Upper lobe of left lung (tissue), 6 donors: ENCODE data around the gene ILK. TPM values are rescaled to one million over a fixed set of nuclear protein-coding genes. Genes with fewer than 3 reads are reported as not detected.

Experiments
- ATAC-seq, 2 donors: fragments of 200-7000 bp; cut with Tn5 transposase; one replicate each; pipeline ENCODE4 v1.9.1; 2022; ENCODE audit warnings: mild to moderate bottlenecking in 2 of 2, moderate library complexity in 2 of 2; ENCODE audit not compliant: low FRiP score in 2 of 2
- DNase-seq, 2 donors: peaks; one replicate each; pipeline ENCODE4 v3.0.0-alpha.2; 2019 to 2020
- H3K27ac ChIP-seq, 4 donors: fragments of 200-600 bp; sonication (generic); one replicate each; pipeline ENCODE4 v1.5.1; 2016 to 2019
- H3K27me3 ChIP-seq, 4 donors: fragments of 200-600 bp; sonication (generic); one replicate each; pipeline ENCODE4 v1.5.1; 2017 to 2019
- H3K36me3 ChIP-seq, 4 donors: fragments of 200-600 bp; sonication (generic); one replicate each; pipeline ENCODE4 v1.5.1; 2016 to 2019
- H3K4me1 ChIP-seq, 4 donors: fragments of 200-600 bp; sonication (generic); one replicate each; pipeline ENCODE4 v1.5.1; 2018 to 2019
- H3K4me3 ChIP-seq, 4 donors: fragments of 200-600 bp; sonication (generic); one replicate each; pipeline ENCODE4 v1.5.1; 2017 to 2019; ENCODE audit warnings: mild to moderate bottlenecking in 2 of 4, moderate library complexity in 1 of 4
- H3K9me3 ChIP-seq, 4 donors: fragments of 200-600 bp; sonication (generic); one replicate each; pipeline ENCODE4 v1.5.1; 2018 to 2019
- EP300 ChIP-seq, 4 donors: sonication (generic); formaldehyde crosslinking; IDR thresholded peaks; one replicate each; pipeline ENCODE4 v1.5.1; 2017; ENCODE audit warnings: antibody characterized with exemption in 4 of 4, control low read depth in 2 of 4
- POLR2A ChIP-seq, 4 donors: fragments of 450-650 bp; IDR thresholded peaks; one replicate each; pipeline ENCODE4 v1.5.1; 2016 to 2017; ENCODE audit warnings: antibody characterized with exemption in 4 of 4, mild to moderate bottlenecking in 2 of 4
- POLR2AphosphoS5 ChIP-seq, 2 donors: sonication (generic); formaldehyde crosslinking; IDR thresholded peaks; one replicate each; pipeline ENCODE4 v1.5.1; 2017; ENCODE audit warnings: antibody characterized with exemption in 2 of 2
- WGBS, 2 donors: methylation state at CpG; one replicate each; pipeline ENCODE4 v1.1.5; 2017 to 2018; 5-methylcytosine and 5-hydroxymethylcytosine counted together
- total RNA-seq, 6 donors: library from RNA; depleted of rRNA in 4 of 6; stranded (reverse); fragments of >200 nt in 4 of 6; gene quantifications; one replicate each; pipeline versions ENCODE4 v1.1.0 to v1.2.1, GENCODE V29; 2016 to 2021
- TF ChIP-seq, protein P1 (sequence below), 6 experiments: fragments of 450-650 bp in 4 of 6; fragments of 200-600 bp in 2 of 6; sonication (generic) in 2 of 6; IDR thresholded peaks; one replicate each; pipeline ENCODE4 v1.5.1; 2016 to 2019; ENCODE audit warnings: antibody characterized with exemption in 6 of 6
- donor health status: DM: no; HTN: no; CAD: no; lungs with moderate emphysema.
- donor health status: DM: no; HTN: yes; CAD: no; lungs with severe emphysema.

ILK gene
- total RNA-seq, 6 donors from 2014 or later, result 130 to 191 (median 146) TPM

GRCh38 chr11:6621711-6622211, 18.2 kb downstream of the ILK start:
- H3K4me1 ChIP-seq, result peaks cover 17 to 28% (median 26%) of the 10 kb centered on the region in 4 donors
- no peak for ATAC-seq
- no peak overlapping the region for H3K4me3 ChIP-seq
- TF ChIP-seq POLR2A (IDR thresholded peaks at IDR 0.05), result no peak
- DNase-seq, result peak; percentile 18 to 63
- H3K27me3 ChIP-seq, result no peaks in the 10 kb centered on the region
- peaks cover 0 to 41% (median 17%) of the 10 kb centered on the region in 4 donors for H3K36me3 ChIP-seq
- no peaks in the 10 kb centered on the region for H3K9me3 ChIP-seq
- no peak overlapping the region for H3K27ac ChIP-seq
- WGBS, 2 donors, result 86 to 91% methylated on average over 10 to 13 of the region's 16 CpGs

DNA sequence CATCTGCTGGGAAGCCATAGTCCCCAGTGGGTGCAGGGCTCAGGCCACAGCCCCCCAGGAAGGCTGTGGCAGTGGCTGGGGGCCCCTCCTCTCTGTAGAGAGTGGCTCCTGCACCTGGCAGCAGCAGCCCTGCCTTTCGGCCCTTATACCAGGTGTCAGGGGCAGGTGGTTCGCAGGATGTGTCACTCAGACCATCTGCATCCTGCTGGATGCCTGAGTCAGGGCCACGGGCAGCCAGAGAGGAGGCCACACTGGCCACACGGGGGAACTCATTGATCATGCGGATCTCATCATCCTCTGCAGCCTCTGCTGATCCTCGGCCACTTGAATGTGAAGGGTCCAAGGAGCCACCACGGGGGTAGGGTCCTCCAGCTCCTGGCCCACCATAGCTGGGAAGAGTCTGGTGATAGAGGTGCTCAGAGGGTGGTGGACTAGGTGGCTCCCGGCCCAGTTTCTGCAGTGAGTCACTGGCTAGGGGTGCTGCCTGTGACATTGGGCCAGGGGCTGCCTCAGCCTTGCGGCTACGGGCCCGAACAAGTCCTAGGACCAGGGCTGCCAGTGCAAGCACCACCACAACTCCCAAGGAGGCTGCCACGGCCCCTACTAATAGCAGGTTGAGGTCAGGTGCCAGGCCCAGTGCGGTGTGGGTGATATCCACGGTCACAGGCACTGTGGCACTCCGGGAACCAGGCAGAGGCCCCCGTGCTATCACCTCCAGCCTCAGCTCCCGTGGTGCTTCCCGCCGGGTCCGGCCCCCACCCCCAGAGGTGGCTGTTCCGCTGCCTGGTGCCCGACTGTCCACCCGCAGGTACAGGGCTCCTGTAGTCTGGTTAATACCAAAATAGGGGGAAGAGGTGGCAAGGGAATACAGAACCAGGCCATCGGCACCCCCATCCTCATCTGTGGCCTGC, 18.9 kb downstream of the ILK start:
- H3K36me3 ChIP-seq, result peaks cover 0 to 44% (median 21%) of the 10 kb centered on the region in 4 donors
- peaks cover 14 to 21% (median 19%) of the 10 kb centered on the region in 4 donors for H3K4me1 ChIP-seq
- peak; percentile 17 to 73 for DNase-seq
- H3K9me3 ChIP-seq, result no peaks in the 10 kb centered on the region
- WGBS, 2 donors, result 92% methylated on average over 20 of the region's 24 CpGs; no CpG with 5 or more reads in 1 of the 2 donors
- H3K27ac ChIP-seq, result no peak overlapping the region
- no peak overlapping the region for H3K4me3 ChIP-seq
- ATAC-seq, result no peak
- TF ChIP-seq, protein P1, sequence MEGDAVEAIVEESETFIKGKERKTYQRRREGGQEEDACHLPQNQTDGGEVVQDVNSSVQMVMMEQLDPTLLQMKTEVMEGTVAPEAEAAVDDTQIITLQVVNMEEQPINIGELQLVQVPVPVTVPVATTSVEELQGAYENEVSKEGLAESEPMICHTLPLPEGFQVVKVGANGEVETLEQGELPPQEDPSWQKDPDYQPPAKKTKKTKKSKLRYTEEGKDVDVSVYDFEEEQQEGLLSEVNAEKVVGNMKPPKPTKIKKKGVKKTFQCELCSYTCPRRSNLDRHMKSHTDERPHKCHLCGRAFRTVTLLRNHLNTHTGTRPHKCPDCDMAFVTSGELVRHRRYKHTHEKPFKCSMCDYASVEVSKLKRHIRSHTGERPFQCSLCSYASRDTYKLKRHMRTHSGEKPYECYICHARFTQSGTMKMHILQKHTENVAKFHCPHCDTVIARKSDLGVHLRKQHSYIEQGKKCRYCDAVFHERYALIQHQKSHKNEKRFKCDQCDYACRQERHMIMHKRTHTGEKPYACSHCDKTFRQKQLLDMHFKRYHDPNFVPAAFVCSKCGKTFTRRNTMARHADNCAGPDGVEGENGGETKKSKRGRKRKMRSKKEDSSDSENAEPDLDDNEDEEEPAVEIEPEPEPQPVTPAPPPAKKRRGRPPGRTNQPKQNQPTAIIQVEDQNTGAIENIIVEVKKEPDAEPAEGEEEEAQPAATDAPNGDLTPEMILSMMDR (IDR thresholded peaks at IDR 0.05), result no peak
- TF ChIP-seq POLR2AphosphoS5 (IDR thresholded peaks at IDR 0.05), result no peak
- TF ChIP-seq EP300 (IDR thresholded peaks at IDR 0.05), result no peak
- no peak for TF ChIP-seq POLR2A (IDR thresholded peaks at IDR 0.05)
- no peaks in the 10 kb centered on the region for H3K27me3 ChIP-seq

- H3K27me3 ChIP-seq, result no peaks in the 10 kb centered on the region
- WGBS, 2 donors, result 78 to 92% methylated on average over 8 to 27 of the region's 31 CpGs
- no peak for DNase-seq
- H3K9me3 ChIP-seq, result no peaks in the 10 kb centered on the region
- ATAC-seq, result no peak
- H3K4me1 ChIP-seq, result peaks cover 3 to 10% (median 7%) of the 10 kb centered on the region in 4 donors
- peaks cover 0 to 49% (median 21%) of the 10 kb centered on the region in 4 donors for H3K36me3 ChIP-seq
- no peak for TF ChIP-seq POLR2AphosphoS5 (IDR thresholded peaks at IDR 0.05)
- H3K4me3 ChIP-seq, result no peak overlapping the region
- no peak overlapping the region for H3K27ac ChIP-seq
Observed at GRCh38 chr11:6623391-6624363, 20.1 kb downstream of the ILK start.

DNA sequence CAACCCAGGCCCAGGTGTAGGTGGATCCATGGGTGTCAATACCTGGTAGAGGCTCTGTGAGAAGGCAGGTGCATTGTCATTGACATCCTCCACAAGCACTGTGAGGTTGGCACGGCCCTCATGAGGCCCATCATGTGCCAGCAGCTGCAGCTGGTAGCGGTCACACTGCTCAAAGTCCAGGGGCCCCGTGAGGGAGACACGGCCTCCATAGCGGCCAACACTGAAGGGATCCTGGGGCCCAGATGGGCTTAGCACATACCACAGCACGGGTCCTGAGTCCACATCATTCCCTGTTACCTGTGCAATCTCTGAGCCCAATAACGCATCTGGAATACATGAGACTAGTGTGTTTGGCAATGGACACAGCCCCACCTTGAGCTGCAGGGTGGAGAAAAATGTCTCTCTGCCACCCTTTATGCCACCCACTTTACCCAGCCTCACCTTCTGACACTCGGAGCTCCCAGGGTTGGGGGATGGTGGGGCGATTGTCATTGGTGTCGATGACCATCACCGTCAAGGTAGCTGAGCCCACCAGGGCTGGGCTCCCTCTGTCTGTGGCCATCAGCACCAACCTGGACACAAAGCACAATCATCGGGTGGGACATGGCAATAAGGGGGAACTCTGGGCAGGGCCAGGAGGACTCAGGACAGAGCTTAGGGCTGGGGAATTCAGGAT, 21.7 kb downstream of the ILK start:
- peak in 1 of 2 donors; percentile 16 for DNase-seq
- Histone ChIP-seq H3K9me3 (no peaks in the 10 kb centered on the region), H3K27me3 (no peaks in the 10 kb centered on the region), H3K36me3 (peaks cover 0 to 62% (median 26%) of the 10 kb centered on the region in 4 donors), H3K4me3 (no peak overlapping the region), H3K27ac (no peak overlapping the region), H3K4me1 (peaks cover 0 to 3% (median under 1%) of the 10 kb centered on the region in 4 donors)
- TF ChIP-seq POLR2A (IDR thresholded peaks at IDR 0.05) (no peak), POLR2AphosphoS5 (IDR thresholded peaks at IDR 0.05) (no peak), EP300 (IDR thresholded peaks at IDR 0.05) (no peak)
- TF ChIP-seq, protein P1 (IDR thresholded peaks at IDR 0.05), result no peak
- no peak for ATAC-seq
- WGBS, 2 donors, result 96 to 100% methylated on average over 7 to 12 of the region's 12 CpGs

GRCh38 chr11:6625832-6626420, 22.4 kb downstream of the ILK start:
- DNase-seq (peak in 1 of 2 donors; percentile 41), ATAC-seq (no peak)
- Histone ChIP-seq H3K4me3 (no peak overlapping the region), H3K27ac (no peak overlapping the region), H3K36me3 (peaks cover 0 to 68% (median 29%) of the 10 kb centered on the region in 4 donors), H3K4me1 (peaks cover 0 to 6% (median 0%) of the 10 kb centered on the region in 4 donors), H3K9me3 (no peaks in the 10 kb centered on the region), H3K27me3 (no peaks in the 10 kb centered on the region)
- WGBS, 2 donors, result 89 to 96% methylated on average over 10 to 17 of the region's 17 CpGs
- TF ChIP-seq, protein P1 (IDR thresholded peaks at IDR 0.05), result no peak
- TF ChIP-seq EP300 (IDR thresholded peaks at IDR 0.05) (no peak), POLR2AphosphoS5 (IDR thresholded peaks at IDR 0.05) (no peak), POLR2A (IDR thresholded peaks at IDR 0.05) (no peak)
